Measurements from ENCODE around the gene COL8A2. TPM values are rescaled to one million over a fixed set of nuclear protein-coding genes. Genes with fewer than 3 reads are reported as not detected.

COL8A2 gene
- total RNA-seq, 1 donor from 2014 or later = 18.1 TPM

DNA sequence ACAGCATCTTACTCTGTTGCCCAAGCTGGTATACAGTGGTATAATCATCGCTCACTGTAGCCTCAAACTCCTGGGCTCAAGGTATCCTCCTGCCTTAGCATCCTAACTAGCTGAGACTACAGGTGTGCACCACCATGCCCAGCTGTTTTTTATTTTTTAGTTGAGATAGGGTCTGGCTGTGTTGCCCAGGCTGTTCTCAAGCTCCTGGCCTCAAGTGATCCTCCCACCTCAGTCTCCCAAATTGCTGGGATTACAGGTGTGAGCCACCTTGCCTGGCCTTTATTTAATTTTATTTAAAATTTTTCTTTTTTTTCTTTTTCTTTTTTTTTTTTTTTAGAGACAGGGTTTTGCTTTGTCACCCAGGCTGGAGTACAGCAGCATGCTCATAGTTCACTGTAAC, 40.1 kb upstream of the COL8A2 start:
- no peaks in the 10 kb centered on the region for H3K9me3 Mint-ChIP-seq (ENCODE audit: low read depth)
- peaks cover 56% of the 10 kb centered on the region for H3K4me1 Mint-ChIP-seq (ENCODE audit: low read depth)
- TF ChIP-seq, protein P1, sequence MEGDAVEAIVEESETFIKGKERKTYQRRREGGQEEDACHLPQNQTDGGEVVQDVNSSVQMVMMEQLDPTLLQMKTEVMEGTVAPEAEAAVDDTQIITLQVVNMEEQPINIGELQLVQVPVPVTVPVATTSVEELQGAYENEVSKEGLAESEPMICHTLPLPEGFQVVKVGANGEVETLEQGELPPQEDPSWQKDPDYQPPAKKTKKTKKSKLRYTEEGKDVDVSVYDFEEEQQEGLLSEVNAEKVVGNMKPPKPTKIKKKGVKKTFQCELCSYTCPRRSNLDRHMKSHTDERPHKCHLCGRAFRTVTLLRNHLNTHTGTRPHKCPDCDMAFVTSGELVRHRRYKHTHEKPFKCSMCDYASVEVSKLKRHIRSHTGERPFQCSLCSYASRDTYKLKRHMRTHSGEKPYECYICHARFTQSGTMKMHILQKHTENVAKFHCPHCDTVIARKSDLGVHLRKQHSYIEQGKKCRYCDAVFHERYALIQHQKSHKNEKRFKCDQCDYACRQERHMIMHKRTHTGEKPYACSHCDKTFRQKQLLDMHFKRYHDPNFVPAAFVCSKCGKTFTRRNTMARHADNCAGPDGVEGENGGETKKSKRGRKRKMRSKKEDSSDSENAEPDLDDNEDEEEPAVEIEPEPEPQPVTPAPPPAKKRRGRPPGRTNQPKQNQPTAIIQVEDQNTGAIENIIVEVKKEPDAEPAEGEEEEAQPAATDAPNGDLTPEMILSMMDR (IDR thresholded peaks at IDR 0.05) = no peak
- no peak overlapping the region for H3K4me3 Mint-ChIP-seq (ENCODE audit: unreplicated experiment)
- peaks cover 6% of the 10 kb centered on the region for H3K36me3 Mint-ChIP-seq (ENCODE audit: low read depth)
- H3K27me3 Mint-ChIP-seq (ENCODE audit: low read depth) = no peaks in the 10 kb centered on the region
- H3K27ac Mint-ChIP-seq (ENCODE audit: unreplicated experiment) = no peak overlapping the region
- no peak for DNase-seq (ENCODE audit: low spot score)

DNA sequence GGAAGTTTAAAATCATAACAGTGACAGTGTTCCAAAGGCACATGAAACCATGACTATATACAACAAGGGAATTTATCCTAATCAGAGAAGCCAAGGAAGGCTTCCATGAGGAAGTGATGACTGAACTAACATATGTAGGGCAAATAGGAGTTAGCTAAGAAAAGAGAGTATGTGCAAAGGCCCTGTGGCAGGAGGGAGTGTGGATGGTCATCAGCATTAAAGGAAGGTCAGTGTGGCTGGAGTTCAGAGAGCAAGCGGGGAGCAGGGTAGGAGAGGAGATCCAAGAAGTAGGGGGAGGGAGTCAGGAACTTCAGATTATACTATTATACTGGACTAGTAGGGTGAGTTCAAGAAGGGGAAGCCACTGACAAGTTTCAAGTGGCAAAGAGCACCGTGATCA, 39.3 kb upstream of the COL8A2 start:
- H3K36me3 Mint-ChIP-seq (ENCODE audit: low read depth) = peaks cover 6% of the 10 kb centered on the region
- no peak overlapping the region for H3K4me3 Mint-ChIP-seq (ENCODE audit: unreplicated experiment)
- H3K27ac Mint-ChIP-seq (ENCODE audit: unreplicated experiment) = peak overlapping the region; percentile 67
- peaks cover 62% of the 10 kb centered on the region for H3K4me1 Mint-ChIP-seq (ENCODE audit: low read depth)
- no peaks in the 10 kb centered on the region for H3K9me3 Mint-ChIP-seq (ENCODE audit: low read depth)
- DNase-seq (ENCODE audit: low spot score) = no peak
- TF ChIP-seq, protein P1 (IDR thresholded peaks at IDR 0.05) = no peak
- no peaks in the 10 kb centered on the region for H3K27me3 Mint-ChIP-seq (ENCODE audit: low read depth)

- Mint-ChIP-seq H3K9me3 (ENCODE audit: low read depth) (no peaks in the 10 kb centered on the region), H3K27me3 (ENCODE audit: low read depth) (no peaks in the 10 kb centered on the region), H3K27ac (ENCODE audit: unreplicated experiment) (peak overlapping the region; percentile 89), H3K36me3 (ENCODE audit: low read depth) (peaks cover 8% of the 10 kb centered on the region), H3K4me3 (ENCODE audit: unreplicated experiment) (no peak overlapping the region), H3K4me1 (ENCODE audit: low read depth) (peaks cover 66% of the 10 kb centered on the region)
- TF ChIP-seq, protein P1 (IDR thresholded peaks at IDR 0.05) = no peak
- no peak for DNase-seq (ENCODE audit: low spot score)
Observed at GRCh38 chr1:36163426-36163825, 38.4 kb upstream of the COL8A2 start.

- Mint-ChIP-seq H3K27ac (ENCODE audit: unreplicated experiment) (peak overlapping the region; percentile 89), H3K27me3 (ENCODE audit: low read depth) (no peaks in the 10 kb centered on the region), H3K4me3 (ENCODE audit: unreplicated experiment) (no peak overlapping the region), H3K9me3 (ENCODE audit: low read depth) (no peaks in the 10 kb centered on the region), H3K4me1 (ENCODE audit: low read depth) (peaks cover 70% of the 10 kb centered on the region), H3K36me3 (ENCODE audit: low read depth) (peaks cover 9% of the 10 kb centered on the region)
- no peak for DNase-seq (ENCODE audit: low spot score)
- TF ChIP-seq, protein P1 (IDR thresholded peaks at IDR 0.05) = no peak
Observed at GRCh38 chr1:36162680-36163239, 37.7 kb upstream of the COL8A2 start.

DNA sequence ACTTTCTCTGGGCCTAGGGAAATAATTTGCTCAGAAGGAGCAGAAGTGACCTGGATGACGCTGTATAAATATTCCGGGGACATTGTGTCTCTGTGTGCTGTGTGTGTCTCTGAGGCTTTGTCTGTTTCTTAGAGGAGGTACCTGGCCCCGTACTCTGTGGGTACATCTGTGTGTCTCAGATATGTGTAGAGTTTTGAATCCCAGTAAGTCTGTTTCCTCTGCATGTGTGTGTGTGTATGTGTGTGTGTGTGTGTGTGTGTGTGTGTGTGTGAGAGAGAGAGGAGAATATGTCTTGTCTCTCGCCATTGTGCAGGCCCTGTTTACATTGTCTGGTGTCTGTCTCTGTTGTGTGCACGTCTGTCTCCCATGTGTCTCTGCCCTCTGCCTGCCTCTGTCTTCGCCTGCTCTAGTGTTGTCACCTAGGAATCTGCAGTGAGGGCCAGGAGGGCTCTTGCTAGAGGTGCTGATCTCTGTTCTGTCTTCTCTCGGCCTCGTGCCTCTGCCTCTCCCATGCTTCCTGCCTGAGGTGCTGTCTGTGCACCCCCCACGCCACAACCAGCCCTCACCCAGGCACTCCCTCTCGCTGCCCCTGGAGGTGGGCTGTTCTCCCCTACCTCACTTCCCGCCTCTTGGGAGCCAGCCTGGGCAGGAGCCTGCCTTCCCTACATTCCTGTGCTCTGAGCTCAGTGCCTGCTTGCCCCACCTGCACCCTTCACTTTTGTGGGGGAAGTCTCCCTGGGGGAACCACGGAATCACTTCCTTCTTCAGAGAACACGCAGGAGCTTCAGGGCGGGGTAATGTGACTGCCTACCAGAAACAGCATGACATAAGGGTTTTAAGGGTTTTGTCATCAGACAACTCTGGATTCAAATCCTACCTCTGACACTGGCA, 36.9 kb upstream of the COL8A2 start:
- Mint-ChIP-seq H3K27me3 (ENCODE audit: low read depth) (no peaks in the 10 kb centered on the region), H3K4me1 (ENCODE audit: low read depth) (peaks cover 72% of the 10 kb centered on the region), H3K4me3 (ENCODE audit: unreplicated experiment) (peak overlapping the region; percentile 70), H3K36me3 (ENCODE audit: low read depth) (peaks cover 7% of the 10 kb centered on the region), H3K27ac (ENCODE audit: unreplicated experiment) (peak overlapping the region; percentile 89), H3K9me3 (ENCODE audit: low read depth) (no peaks in the 10 kb centered on the region)
- TF ChIP-seq, protein P1 (IDR thresholded peaks at IDR 0.05) = no peak
- no peak for DNase-seq (ENCODE audit: low spot score)
